HG03460 (cell line): ENCODE data around the gene RNASEH1.
A peak's percentile ranks its signal among the peaks of the same experiment; 100 is the strongest.
"Not testable (repeated sequence)": the region's sequence is repeated elsewhere in the genome, so short reads cannot be mapped to it uniquely, and the experiment has no call there.

Experiments
- ATAC-seq: cut with Tn5 transposase; IDR thresholded peaks from one replicate; pipeline ENCODE4 v1.9.1; 2021; ENCODE audit not compliant: unreplicated experiment

The RNASEH1 gene

DNA sequence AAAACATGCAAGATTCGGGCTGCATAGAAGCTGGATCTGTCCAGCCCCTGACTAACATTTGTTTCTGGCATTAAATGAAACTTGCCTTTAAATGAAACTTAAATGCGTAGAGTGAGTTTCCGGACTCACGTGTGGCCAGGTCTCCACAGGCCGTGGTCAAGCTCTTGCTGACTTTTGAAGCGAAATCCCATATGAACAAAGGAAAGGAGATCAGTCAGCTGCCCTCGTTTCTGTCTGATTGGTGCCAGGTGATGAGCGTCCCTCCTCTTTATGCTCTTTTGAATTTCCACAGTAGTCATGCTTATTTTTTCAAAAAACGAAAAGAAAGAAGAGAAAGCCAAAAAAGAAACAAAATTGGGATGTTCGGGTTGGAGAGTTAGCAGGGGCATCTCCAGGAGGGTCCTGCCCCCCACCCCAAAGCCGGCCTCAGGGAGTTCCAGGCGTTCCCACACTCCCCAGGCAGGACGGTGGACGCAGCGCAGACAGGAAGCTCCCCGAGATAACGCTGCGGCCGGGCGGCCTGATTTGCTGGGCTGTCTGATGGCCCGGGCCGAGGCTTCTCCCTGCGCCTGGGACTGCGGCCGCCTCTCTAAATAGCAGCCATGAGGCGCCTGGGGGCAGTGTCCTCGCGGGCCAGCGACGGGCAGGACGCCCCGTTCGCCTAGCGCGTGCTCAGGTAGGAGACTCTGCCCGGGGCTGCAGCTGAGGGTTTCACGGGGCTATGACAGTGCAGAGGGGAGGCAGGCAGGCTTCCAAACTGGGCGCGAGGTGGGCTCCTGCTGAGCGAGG, 36.6 kb upstream of the RNASEH1 start, which contains the start of gene COLEC11:
COLEC11 (plus strand) TSS at position 620 of the 789 bp plus-strand sequence. CDS start 9,229 bp downstream, outside the sequence.
- ATAC-seq, result no peak

DNA sequence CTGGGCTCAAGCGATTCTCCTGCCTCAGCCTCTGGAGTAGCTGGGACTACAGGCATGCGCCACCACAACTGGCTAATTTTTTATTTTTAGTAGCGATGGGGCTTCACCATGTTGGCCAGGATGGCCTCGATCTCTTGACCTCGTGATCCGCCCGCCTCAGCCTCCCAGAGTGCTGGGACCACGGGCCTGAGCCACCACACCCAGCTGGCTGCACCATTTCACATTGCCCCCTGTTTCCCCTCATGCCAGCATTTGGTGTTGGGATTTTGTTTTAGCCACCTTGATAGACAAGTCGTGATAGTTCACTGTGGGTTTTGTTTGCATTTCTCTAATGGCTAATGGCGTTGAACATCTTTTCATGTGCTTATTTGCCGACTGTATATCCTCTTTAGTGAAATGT, 31.0 kb upstream of the RNASEH1 start:
- no peak for ATAC-seq

DNA sequence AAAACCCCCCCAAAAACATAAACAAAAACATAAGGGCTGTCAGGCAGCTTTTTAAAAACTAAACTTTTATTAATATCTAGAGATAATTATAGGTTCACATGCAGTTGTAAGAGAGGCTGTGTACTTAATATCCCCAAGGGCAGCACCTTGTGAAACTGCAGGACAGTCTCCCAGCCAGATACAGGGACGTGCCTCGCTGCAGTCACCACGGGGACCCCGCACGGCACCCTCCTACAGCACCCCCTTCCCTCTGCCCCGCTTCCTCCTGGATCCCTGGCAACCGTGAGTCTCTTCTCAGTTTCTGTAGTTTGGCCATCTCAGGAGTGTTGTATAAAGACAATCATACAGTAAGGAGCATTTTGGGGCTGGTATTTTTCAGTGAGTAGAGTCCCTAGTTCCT, 30.0 kb upstream of the RNASEH1 start:
- no peak for ATAC-seq

DNA sequence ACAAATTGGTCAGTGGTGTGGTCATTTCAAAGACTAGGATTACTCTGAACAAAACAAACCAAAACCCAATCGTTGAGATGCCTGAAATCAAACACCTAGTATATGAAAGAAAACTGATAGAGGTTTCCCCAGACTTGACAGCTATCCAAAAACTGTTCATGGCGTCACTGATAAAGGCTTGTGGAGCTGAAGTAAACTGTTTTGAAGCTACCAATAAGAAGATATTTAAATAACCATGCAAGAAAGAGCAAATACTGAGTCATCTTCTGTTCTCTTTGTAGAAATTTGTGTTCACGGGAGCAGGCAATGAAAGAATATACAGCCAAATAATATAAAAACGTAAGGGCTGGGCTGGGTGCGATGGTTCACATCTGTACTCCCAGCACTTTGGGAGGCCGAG, 29.3 kb upstream of the RNASEH1 start:
- no peak for ATAC-seq

DNA sequence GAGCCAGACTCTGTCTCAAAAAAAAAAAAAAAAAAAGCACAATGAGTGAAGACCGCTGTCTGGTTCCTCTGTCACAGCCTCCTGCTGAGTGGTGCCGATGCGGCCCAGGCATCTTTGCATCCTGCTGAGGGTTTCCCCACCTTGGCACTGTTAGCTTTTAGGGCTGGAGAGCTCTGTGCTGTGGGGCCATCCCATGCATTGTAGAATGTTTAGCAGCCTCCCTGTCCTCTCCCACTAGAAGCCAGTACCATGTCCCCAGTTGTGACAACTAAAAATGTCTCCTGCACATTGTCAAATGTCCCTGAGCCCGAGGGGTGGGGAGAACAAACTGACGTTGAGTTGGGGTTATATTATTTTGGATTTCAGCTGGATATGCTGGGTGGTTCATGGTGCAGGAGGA, 28.9 kb upstream of the RNASEH1 start:
- ATAC-seq, result no peak

DNA sequence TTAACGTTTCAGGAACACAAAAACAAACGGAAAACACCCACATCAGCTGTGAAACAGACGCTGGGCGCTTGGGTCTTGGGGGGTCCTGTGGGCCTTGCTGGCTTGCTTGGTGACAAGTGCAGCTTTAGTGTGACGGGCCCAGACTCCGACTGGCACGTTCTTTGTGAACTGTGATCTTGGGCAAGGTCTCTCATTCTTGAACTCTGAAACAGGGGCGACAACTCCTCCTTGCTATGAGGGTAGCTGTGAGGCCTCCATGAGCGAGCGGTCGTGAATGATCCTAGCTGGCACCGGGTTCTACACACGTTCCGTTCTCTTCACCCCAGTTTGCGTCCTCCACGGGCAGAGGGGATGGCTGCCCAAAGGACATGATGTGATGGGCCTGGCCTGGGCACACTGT, 28.1 kb upstream of the RNASEH1 start:
- no peak for ATAC-seq

DNA sequence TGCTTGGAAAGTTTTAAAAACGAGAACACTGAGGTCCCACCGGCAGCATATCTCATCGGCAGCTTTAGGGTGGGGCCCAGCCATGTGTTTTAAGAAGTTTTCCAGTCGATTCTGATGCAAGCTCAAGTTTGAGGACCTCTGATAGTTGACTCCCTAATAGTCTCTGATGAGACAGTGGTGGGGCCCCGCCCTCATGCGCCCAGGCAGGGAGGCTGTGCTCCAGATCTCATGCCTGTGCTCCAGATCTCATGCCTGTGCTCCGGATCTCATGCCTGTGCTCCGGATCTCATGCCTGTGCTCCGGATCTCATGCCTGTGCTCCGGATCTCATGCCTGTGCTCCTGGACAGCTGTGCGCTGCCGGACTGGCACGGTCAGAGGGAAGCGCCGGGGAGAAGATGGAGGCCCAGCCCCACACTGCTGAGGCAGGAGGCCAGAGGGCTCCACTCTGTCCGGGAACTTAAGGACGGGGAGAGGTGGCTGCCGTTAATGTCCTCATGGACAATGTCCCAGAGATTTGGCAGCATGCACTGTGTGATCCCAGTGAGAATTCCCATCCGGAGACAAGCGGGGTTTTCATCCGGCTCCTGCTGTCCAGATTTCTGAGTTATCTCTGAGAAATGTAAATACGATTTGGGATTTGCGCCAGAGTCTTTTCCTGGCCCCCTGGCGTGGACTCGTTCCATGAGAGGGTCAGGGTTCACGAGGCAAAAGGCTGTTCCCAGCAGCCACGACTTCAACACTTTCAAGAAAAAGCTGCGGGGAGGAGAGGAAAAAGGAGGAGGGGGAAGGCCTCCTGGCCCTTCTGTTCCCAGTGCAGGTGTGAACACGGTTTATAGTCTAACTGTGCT, 27.4 kb upstream of the RNASEH1 start:
- no peak for ATAC-seq

DNA sequence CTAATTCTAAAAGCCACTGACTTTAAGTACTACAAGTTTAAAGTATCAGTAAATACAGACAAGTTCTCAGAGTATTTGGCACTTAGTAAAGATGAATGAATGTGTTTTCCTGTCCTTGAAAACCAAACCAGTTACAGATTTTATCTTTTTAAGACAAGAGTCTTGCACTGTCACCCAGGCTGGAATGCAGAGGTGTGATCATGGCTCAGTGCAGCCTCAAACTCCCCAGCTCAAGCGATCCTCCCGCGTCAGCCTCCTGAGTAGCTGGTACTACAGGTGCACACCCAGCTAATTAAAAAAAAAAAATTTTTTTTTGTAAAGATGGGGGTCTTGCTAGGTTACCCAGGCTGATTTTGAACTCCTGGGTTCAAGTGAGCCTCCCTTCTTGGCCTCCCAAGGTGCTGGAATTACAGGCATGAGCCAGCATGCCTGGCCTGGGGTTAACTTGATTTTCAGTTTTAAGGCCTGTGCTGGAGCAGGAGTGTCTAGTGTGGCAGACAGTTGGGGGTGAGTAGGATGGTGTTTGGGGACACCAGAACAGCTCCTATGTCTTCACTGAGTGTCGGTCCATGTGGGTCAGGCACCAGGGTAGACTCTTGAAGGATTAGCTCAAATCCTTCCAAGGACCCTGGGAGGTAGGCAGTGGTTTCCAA, 26.6 kb upstream of the RNASEH1 start:
- ATAC-seq, result no peak

DNA sequence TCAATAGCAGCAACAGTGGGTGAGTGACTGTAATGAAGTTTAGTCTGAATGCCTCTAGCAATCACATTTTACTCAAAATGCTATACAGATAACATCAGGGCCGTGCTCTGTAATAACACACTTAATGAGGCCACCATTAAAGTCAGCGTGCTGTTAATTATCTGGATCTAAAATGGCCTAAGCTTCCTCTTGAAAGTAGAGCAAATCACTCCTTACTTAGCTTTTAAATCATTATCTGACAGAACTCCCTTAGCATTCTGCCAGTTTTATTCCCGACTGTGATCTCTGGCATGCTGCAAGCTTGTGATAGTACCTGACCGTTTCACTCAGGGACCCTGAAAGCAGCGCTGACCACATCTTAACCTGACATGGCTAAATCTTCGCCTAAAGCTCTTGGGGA, 25.9 kb upstream of the RNASEH1 start:
- no peak for ATAC-seq

DNA sequence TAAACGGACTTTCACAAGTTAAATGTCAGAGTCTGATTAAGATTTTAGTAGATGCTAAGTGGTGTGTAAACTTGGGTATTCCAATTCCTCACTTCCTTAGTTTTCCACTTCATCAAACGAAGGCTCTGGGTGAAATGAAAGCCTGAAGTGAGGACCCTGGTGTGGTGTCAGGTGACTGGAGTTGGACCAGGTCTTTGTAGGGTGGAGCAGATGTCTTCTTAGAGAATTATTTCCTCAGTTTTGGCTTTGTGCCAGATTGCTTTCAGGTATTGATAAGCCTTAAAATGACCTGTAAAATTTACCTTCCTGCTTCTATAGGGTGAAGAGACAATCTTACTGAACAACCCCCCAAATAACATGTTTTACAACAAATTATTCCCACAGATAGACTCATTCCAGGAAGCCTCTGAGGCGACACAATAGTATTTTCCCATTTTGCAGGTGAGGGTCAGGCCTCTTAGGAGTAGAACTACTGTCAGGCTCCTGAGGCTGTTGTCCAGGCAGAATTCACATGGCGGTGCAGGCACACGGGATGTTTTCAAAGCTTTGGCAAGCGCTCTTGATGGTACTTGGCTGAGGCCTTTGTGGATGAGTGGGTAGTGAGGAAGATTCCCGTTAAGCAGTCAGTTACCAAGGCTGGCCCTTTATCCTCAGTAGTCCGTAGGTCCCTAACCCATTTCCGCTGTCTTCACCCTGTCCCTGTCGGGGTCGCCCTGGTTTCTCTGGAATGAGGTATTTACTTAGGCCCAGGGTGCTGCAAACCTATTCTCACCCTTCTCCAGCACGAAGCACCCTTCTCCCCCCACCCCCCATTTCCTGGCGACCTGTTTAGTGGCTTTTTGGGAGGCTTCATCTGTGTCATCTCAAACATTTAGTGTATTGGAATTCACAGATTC, 23.5 kb upstream of the RNASEH1 start:
- ATAC-seq, result no peak

DNA sequence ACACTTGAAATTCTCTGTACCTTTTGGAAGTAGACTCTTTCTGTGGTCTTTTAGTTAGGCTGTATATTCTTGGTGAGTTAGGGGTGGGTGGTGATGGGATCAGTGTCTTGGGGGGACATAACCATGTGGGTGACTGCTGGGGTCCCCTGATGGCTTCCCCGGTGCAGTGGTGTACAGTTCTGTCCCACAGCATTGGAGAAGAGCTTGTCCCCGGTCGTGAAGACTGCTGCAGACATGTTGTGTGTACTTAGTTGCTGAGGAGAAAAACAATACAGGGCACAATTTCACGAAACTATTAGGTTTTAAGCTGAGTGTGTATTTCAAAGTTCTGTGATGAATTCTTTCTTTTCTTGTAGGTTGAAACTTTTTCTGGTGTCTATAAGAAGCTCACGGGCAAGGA, 22.3 kb upstream of the RNASEH1 start:
- no peak for ATAC-seq

DNA sequence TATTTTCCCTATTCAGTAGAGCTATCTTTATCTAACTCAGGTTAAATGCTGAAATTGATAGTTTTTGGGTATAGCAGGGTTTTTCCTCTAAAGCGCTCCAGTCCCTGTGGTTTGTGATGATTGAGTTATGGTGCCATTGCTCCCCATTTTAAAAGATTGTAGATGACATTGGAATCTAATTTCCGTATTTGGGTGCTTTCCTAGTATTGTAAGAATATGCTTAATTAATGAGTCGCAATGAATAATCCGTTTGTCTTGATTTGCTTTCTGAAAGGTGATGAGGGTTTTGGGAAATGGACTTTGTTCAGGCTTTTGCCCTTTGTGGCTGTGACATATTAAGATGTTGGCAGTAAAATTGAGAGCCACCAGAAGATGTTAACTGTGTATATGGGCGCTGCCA, 20.9 kb upstream of the RNASEH1 start:
- ATAC-seq, result no peak

DNA sequence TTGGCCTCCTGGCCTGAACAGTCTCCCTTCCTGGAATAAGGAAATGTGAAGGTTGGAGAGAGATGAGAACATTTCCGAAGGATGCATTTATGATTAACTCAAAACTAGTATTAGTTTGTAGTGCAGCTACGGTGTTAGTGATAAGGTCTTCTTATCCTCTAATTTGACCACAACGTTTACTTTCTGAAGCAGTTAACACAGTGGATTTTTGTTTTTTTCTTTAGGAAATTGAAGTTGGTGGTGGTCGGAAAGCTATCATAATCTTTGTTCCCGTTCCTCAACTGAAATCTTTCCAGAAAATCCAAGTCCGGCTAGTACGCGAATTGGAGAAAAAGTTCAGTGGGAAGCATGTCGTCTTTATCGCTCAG, 18.1 kb upstream of the RNASEH1 start:
- ATAC-seq, result not testable (repeated sequence)

DNA sequence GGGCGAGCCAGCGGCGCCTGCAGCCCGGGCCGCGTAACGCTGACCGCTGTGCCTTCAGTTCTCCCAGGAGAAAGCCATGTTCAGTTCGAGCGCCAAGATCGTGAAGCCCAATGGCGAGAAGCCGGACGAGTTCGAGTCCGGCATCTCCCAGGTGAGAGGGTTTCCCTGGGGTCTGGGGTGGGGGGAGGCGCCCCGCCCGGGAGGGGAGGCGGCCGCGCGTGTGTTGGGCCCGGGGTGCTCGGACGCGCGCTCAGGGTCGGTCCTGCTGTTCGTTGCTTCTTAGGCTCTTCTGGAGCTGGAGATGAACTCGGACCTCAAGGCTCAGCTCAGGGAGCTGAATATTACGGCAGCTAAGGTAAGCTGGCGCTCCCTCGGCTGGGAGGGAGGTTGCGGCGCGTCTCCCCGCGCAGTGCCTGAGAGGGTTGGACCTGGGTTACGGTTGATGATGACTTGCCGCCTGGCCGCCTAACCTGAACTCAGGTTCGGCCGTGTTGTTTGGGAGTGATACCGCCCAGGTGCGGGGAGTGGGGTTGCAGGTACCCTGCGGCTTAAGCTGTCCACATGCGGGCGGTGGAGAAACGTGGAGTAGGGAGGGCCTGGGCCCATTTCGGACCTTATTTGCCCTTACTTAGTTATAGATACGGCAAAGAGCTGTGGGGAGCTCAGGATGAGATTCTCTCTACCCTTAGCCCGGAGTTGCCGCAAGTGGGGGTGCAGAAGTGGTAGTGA, 17.6 kb upstream of the RNASEH1 start:
- ATAC-seq, result peak; percentile 23

DNA sequence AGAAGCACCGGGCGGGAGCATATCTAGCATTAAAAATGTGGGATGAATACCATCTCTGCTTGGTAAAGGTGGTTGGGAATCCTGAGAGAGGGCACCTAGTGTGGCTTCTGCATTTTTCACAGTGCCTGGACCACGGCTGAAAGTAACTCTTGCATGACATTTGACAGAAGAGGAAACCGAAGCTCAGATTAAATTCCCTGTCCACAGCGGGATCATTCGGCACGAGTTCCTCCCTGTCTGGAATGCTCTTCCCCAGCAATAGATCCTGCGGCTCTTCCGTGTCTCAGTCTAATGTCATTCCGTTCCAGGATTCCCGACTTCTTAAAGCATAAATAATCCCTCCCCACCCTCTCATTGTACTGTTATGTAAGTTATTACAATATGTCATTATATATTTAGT, 16.0 kb upstream of the RNASEH1 start:
- ATAC-seq, result no peak

DNA sequence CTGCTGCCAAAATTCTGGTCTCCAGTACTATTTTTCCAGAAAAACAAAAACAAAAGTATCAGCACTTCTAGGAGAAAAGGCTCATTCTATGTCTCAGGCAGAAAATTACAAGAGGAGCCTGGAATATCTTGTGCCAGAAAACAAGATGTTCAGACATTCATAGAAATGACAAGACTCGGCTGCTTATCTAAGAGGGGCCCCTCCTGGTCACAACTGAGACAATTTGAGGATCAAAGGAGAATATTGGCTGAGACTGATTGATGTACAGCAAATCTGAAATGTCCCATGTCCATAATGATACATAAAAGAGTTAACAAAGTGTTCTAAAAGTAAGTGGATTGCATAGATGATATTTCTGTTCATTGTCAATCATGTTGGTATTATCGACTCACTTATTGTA, 14.5 kb upstream of the RNASEH1 start:
- ATAC-seq, result no peak

DNA sequence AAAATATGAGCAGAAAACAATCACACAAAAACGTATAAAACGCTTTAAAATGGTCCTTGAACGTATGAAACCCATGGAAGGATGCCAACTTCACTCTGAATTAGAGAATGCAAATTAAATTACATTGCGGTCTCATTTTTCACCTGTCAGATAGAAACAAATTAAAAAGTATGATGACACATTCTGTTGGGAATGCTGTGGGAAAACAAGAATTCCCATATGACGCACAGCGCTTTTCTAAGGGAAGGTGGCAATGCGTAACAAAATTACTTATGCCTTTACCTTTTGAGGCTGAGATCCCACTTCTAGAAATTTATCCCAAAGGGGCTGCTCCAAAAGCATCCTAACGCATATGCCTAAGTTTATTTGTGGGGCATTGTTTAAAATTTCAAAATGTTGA, 13.2 kb upstream of the RNASEH1 start:
- ATAC-seq, result no peak

DNA sequence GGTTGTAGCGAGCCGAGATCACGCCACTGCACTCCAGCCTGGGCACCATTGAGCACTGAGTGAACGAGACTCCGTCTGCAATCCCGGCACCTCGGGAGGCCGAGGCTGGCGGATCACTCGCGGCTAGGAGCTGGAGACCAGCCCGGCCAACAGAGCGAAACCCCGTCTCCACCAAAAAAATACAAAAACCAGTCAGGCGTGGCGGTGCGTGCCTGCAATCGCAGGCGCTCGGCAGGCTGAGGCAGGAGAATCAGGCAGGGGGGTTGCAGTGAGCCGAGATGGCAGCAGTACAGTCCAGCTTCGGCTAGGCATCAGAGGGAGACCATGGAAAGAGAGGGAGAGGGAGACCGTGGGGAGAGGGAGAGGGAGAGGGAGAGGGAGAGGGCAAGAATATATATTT, 11.5 kb upstream of the RNASEH1 start:
- ATAC-seq, result not testable (repeated sequence)

DNA sequence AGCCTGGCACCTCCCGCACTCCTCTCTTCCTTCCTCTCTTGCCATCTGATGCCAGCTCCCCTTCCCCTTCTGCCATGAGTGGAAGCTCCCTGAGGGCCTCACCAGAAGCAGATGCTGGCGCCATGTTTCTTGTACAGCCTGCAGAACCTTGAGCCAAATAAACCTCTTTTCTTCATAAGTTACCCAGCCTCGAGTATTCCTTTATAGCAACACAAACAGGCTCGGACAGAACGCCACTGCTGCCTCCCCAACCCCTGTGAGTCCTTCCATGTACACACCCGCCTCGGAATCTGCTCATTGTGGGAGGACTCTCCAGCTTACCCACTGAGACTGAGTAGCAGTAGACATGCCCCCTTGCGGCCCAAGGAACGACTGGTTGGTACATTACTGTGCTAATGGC, 8.7 kb upstream of the RNASEH1 start:
- no peak for ATAC-seq

DNA sequence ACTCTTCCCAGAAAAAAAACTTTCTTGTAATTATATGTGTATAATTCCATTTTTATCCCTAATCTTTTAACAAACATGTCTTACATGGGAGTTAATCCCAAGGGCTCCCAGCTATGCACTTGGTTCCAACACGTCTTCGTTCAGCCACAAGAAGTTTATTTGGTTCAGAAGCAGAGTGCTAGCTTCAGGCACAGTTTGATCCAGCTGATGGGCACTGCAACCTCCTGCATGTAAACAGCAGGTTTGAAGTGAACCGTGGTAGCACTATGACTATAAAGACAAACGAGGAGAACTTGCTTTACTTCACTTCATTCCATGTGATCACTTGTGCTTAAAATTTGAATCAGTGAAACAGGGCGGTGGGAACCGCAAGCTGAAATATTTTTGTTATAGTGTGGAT, 7.0 kb upstream of the RNASEH1 start:
- ATAC-seq, result no peak
